Osteoblast (primary cell): ENCODE data around the gene MBOAT2. TPM values are rescaled to one million over a fixed set of nuclear protein-coding genes. Genes with fewer than 3 reads are reported as not detected.
"Not testable (repeated sequence)": the region's sequence is repeated elsewhere in the genome, so short reads cannot be mapped to it uniquely, and the experiment has no call there.

Experiments used
- DNase-seq: peaks from one replicate; pipeline ENCODE4 v3.0.0; 2011; ENCODE audit warnings: low spot score, mixed read lengths; ENCODE audit not compliant: insufficient read length; ENCODE audit errors: missing footprints
- H2AFZ ChIP-seq: 2 replicates; pipeline ENCODE4 v1.6.0; 2011; ENCODE audit warnings: mild to moderate bottlenecking, low read length
- H3K27ac ChIP-seq: 2 replicates; pipeline ENCODE4 v1.5.1; 2011; ENCODE audit warnings: mild to moderate bottlenecking, low read depth, low read length, moderate library complexity
- H3K27me3 ChIP-seq: 2 replicates; pipeline ENCODE4 v1.6.0; 2012; ENCODE audit warnings: mild to moderate bottlenecking, control low read depth, inconsistent platforms, low read length, moderate library complexity; ENCODE audit not compliant: insufficient read depth
- H3K36me3 ChIP-seq: 2 replicates; pipeline ENCODE4 v1.5.1; 2011; ENCODE audit warnings: mild to moderate bottlenecking, low read length, control low read depth, moderate library complexity; ENCODE audit not compliant: insufficient read depth
- H3K4me1 ChIP-seq: 2 replicates; pipeline ENCODE4 v1.5.1; 2011; ENCODE audit warnings: mild to moderate bottlenecking, low read length, control low read depth, moderate library complexity; ENCODE audit not compliant: insufficient read depth
- H3K4me2 ChIP-seq: 2 replicates; pipeline ENCODE4 v1.6.0; 2011; ENCODE audit warnings: mild to moderate bottlenecking, low read length; ENCODE audit not compliant: insufficient read depth
- H3K4me3 ChIP-seq: fragments of 200-600 bp; sonication (generic); 3 replicates; pipeline ENCODE4 v1.5.1; 2012; ENCODE audit warnings: mild to moderate bottlenecking, low read length, inconsistent platforms; ENCODE audit not compliant: insufficient read depth
- H3K79me2 ChIP-seq: 2 replicates; pipeline ENCODE4 v1.6.0; 2012; ENCODE audit warnings: mild to moderate bottlenecking, low read length, control low read depth, inconsistent platforms; ENCODE audit not compliant: insufficient read depth
- H3K9me3 ChIP-seq: 2 replicates; pipeline ENCODE4 v1.5.1; 2011; ENCODE audit warnings: low read depth, low read length, control low read depth
- H4K20me1 ChIP-seq: 2 replicates; pipeline ENCODE4 v1.6.0; 2012; ENCODE audit warnings: mild to moderate bottlenecking, low read length, control low read depth; ENCODE audit not compliant: insufficient read depth
- CTCF ChIP-seq: IDR thresholded peaks from 2 replicates; pipeline ENCODE4 v1.5.1; 2011; ENCODE audit warnings: mild to moderate bottlenecking, low read depth, low read length, moderate library complexity; ENCODE audit errors: extremely low read depth
- total RNA-seq: library from RNA; depleted of rRNA; stranded (reverse); fragments of >200 nt; gene quantifications from 2 replicates; pipeline ENCODE4 v1.2.3, GENCODE V29; 2012

MBOAT2 gene
- total RNA-seq, 1 donor: 54.3 TPM

GRCh38 chr2:8918412-8918811 lies 85.1 kb downstream of the MBOAT2 start:
- no peak for TF ChIP-seq CTCF
- Histone ChIP-seq H4K20me1 (no peaks in the 10 kb centered on the region), H3K4me2 (no peak overlapping the region), H2AFZ (no peak overlapping the region), H3K79me2 (peaks cover 2% of the 10 kb centered on the region), H3K4me1 (no peaks in the 10 kb centered on the region), H3K4me3 (no peak overlapping the region), H3K27me3 (no peaks in the 10 kb centered on the region), H3K36me3 (peaks cover 8% of the 10 kb centered on the region), H3K27ac (no peak overlapping the region), H3K9me3 (no peaks in the 10 kb centered on the region)
- DNase-seq: no peak

- Histone ChIP-seq H3K4me1 (no peaks in the 10 kb centered on the region), H3K4me3 (no peak overlapping the region), H3K79me2 (peaks cover 8% of the 10 kb centered on the region), H3K9me3 (peaks cover 3% of the 10 kb centered on the region), H3K27ac (no peak overlapping the region), H3K4me2 (no peak overlapping the region), H4K20me1 (no peaks in the 10 kb centered on the region), H3K27me3 (no peaks in the 10 kb centered on the region), H3K36me3 (peaks cover 8% of the 10 kb centered on the region), H2AFZ (no peak overlapping the region)
- no peak for DNase-seq
- no peak for TF ChIP-seq CTCF
Measured at GRCh38 chr2:8915941-8916340, 87.5 kb downstream of the MBOAT2 start.

GRCh38 chr2:8913767-8914166 lies 89.7 kb downstream of the MBOAT2 start:
- not testable (repeated sequence) for H3K27me3 ChIP-seq, H3K4me2 ChIP-seq, H3K36me3 ChIP-seq, H3K9me3 ChIP-seq, H3K4me3 ChIP-seq, H4K20me1 ChIP-seq, H3K4me1 ChIP-seq, H3K27ac ChIP-seq, DNase-seq, H2AFZ ChIP-seq
- H3K79me2 ChIP-seq: peaks cover 13% of the 10 kb centered on the region

GRCh38 chr2:8907764-8908288 lies 95.7 kb downstream of the MBOAT2 start:
- TF ChIP-seq CTCF: no peak
- H3K4me3 ChIP-seq: no peak overlapping the region
- H3K27me3 ChIP-seq: no peaks in the 10 kb centered on the region
- no peaks in the 10 kb centered on the region for H4K20me1 ChIP-seq
- H2AFZ ChIP-seq: no peak overlapping the region
- peaks cover 6% of the 10 kb centered on the region for H3K9me3 ChIP-seq
- DNase-seq: no peak
- peaks cover 18% of the 10 kb centered on the region for H3K36me3 ChIP-seq
- no peak overlapping the region for H3K27ac ChIP-seq
- no peak overlapping the region for H3K4me2 ChIP-seq
- no peaks in the 10 kb centered on the region for H3K4me1 ChIP-seq
- H3K79me2 ChIP-seq: peaks cover 11% of the 10 kb centered on the region

GRCh38 chr2:8903924-8904323 lies 99.6 kb downstream of the MBOAT2 start:
- H3K27me3 ChIP-seq, H3K79me2 ChIP-seq, H4K20me1 ChIP-seq, H3K4me3 ChIP-seq, H2AFZ ChIP-seq, H3K27ac ChIP-seq, DNase-seq, H3K4me1 ChIP-seq, H3K4me2 ChIP-seq, H3K9me3 ChIP-seq: not testable (repeated sequence)
- H3K36me3 ChIP-seq: peaks cover 26% of the 10 kb centered on the region

- not testable (repeated sequence) for H2AFZ ChIP-seq, H3K79me2 ChIP-seq, H3K4me2 ChIP-seq, H4K20me1 ChIP-seq, H3K9me3 ChIP-seq, H3K27me3 ChIP-seq, DNase-seq, H3K4me1 ChIP-seq, H3K27ac ChIP-seq, H3K4me3 ChIP-seq
- H3K36me3 ChIP-seq: peaks cover 25% of the 10 kb centered on the region
Measured at GRCh38 chr2:8902757-8903156, 100.7 kb downstream of the MBOAT2 start.

- H3K27me3 ChIP-seq, H3K9me3 ChIP-seq, H3K4me1 ChIP-seq, H3K27ac ChIP-seq, H3K4me3 ChIP-seq, H3K79me2 ChIP-seq, DNase-seq, H2AFZ ChIP-seq, H3K4me2 ChIP-seq, H4K20me1 ChIP-seq: not testable (repeated sequence)
- peaks cover 20% of the 10 kb centered on the region for H3K36me3 ChIP-seq
Measured at GRCh38 chr2:8897206-8897605, 106.3 kb downstream of the MBOAT2 start.
